H1 (cell line): ENCODE data around the gene DOC2A. TPM values are rescaled to one million over a fixed set of nuclear protein-coding genes. Genes with fewer than 3 reads are reported as not detected.

Experiments used
- CTCF ChIA-PET: fragments of 300-600 bp; sonication (Branson Sonifier 250); formaldehyde crosslinking; loops from one replicate; lab custom pipeline; 2021; ENCODE audit not compliant: partially characterized antibody; lab: Charles Lee
- POLR2A ChIA-PET: fragments of 300-600 bp; sonication (Branson Sonifier 250); formaldehyde crosslinking; loops from one replicate; lab custom pipeline; 2021; ENCODE audit warnings: inconsistent platforms; ENCODE audit not compliant: partially characterized antibody; lab: Charles Lee
- DNase-seq, 2 experiments: peaks; one replicate each; pipeline versions ENCODE4 v3.0.0 to v3.0.0-alpha.2; 2010 to 2022; ENCODE audit warnings: low spot score in 2 of 2, low read depth in 1 of 2, mixed read lengths in 1 of 2
- FAIRE-seq: peaks from 2 replicates; lab custom pipeline; 2011; peaks lifted over from hg19 to GRCh38; lab: Jason Lieb, UNC
- H2AFZ ChIP-seq: 2 replicates; pipeline ENCODE4 v1.8.1; 2012; ENCODE audit warnings: low read length, inconsistent platforms
- H2AK5ac ChIP-seq: 2 replicates; pipeline ENCODE4 v1.6.1; 2013; ENCODE audit warnings: low read depth, low read length
- H2BK120ac ChIP-seq: replicated peaks from 2 replicates; pipeline ENCODE3; 2013; ENCODE audit warnings: low read depth, low read length, inconsistent platforms
- H2BK12ac ChIP-seq: 2 replicates; pipeline ENCODE4 v1.6.1; 2013; ENCODE audit warnings: low read depth, low read length
- H2BK15ac ChIP-seq: 2 replicates; pipeline ENCODE4 v1.6.1; 2013; ENCODE audit warnings: low read length
- H2BK20ac ChIP-seq: 2 replicates; pipeline ENCODE4 v1.6.1; 2013; ENCODE audit warnings: low read length
- H2BK5ac ChIP-seq: 2 replicates; pipeline ENCODE4 v1.6.1; 2013; ENCODE audit warnings: low read depth, low read length
- H3K14ac ChIP-seq: 2 replicates; pipeline ENCODE4 v1.6.1; 2013; ENCODE audit warnings: inconsistent platforms; ENCODE audit not compliant: insufficient read length
- H3K18ac ChIP-seq: 2 replicates; pipeline ENCODE4 v1.6.1; 2013; ENCODE audit warnings: low read length; ENCODE audit errors: extremely low read depth
- H3K23ac ChIP-seq: 2 replicates; pipeline ENCODE4 v1.6.1; 2013; ENCODE audit warnings: inconsistent platforms; ENCODE audit not compliant: insufficient read length
- H3K23me2 ChIP-seq: 2 replicates; pipeline ENCODE4 v1.6.1; 2013; ENCODE audit warnings: low read depth, low read length
- H3K27ac ChIP-seq: 2 replicates; pipeline ENCODE4 v1.6.1; 2011; ENCODE audit warnings: low read depth, low read length, inconsistent platforms
- H3K27me3 ChIP-seq, 4 experiments: replicated peaks in 1 of 4; 1 replicate in 1 of 4; 2 replicates in 3 of 4; pipeline versions ENCODE4 v1.6.1 to v1.8.1; 2011 to 2013; ENCODE audit warnings: low read length in 3 of 4, mild to moderate bottlenecking in 3 of 4, inconsistent platforms in 2 of 4, mixed read lengths in 2 of 4, moderate library complexity in 1 of 4; ENCODE audit not compliant: control insufficient read depth in 3 of 4, insufficient read depth in 3 of 4; ENCODE audit errors: extremely low read depth in 1 of 4
- H3K36me3 ChIP-seq, 4 experiments: 2 replicates each; pipeline versions ENCODE4 v1.6.1 to v1.8.1; 2011 to 2013; ENCODE audit warnings: mild to moderate bottlenecking in 4 of 4, low read length in 3 of 4, moderate library complexity in 2 of 4, control low read depth in 1 of 4, inconsistent platforms in 1 of 4; ENCODE audit not compliant: insufficient read depth in 4 of 4, control insufficient read depth in 2 of 4
- H3K4ac ChIP-seq: replicated peaks from 2 replicates; pipeline ENCODE3; 2013; ENCODE audit warnings: low read length, low read depth, mixed read lengths, inconsistent platforms; ENCODE audit not compliant: insufficient read length
- H3K4me1 ChIP-seq, 4 experiments: replicated peaks in 1 of 4; 1 replicate in 1 of 4; 2 replicates in 3 of 4; pipeline versions ENCODE4 v1.6.1 to v1.8.1; 2011 to 2013; ENCODE audit warnings: low read length in 3 of 4, inconsistent platforms in 2 of 4, mixed read lengths in 1 of 4; ENCODE audit not compliant: insufficient read depth in 4 of 4, control insufficient read depth in 3 of 4
- H3K4me2 ChIP-seq, 2 experiments: 2 replicates each; pipeline versions ENCODE4 v1.6.1 to v1.8.1; 2011 to 2013; ENCODE audit warnings: low read depth in 2 of 2, low read length in 2 of 2, control low read depth in 1 of 2, inconsistent platforms in 1 of 2, mild to moderate bottlenecking in 1 of 2; ENCODE audit not compliant: insufficient read depth in 1 of 2
- H3K4me3 ChIP-seq, 4 experiments: fragments of 200-600, 300-600 bp in 1 of 4; sonication (generic), shearing (Covaris generic), sonication (Bioruptor Twin) in 1 of 4; 2 replicates each; pipeline versions ENCODE4 v1.5.1 to v1.8.1; 2011 to 2016; ENCODE audit warnings: low read length in 4 of 4, low read depth in 3 of 4, control low read depth in 2 of 4, inconsistent platforms in 2 of 4, mild to moderate bottlenecking in 2 of 4, mixed read lengths in 1 of 4, moderate library complexity in 1 of 4; ENCODE audit not compliant: insufficient read depth in 2 of 4; ENCODE audit errors: extremely low read depth in 1 of 4
- H3K56ac ChIP-seq: replicated peaks from 2 replicates; pipeline ENCODE3; 2013; ENCODE audit warnings: low read depth, mild to moderate bottlenecking, mixed read lengths, low read length, inconsistent platforms; ENCODE audit not compliant: insufficient read length
- H3K79me1 ChIP-seq: 2 replicates; pipeline ENCODE4 v1.6.1; 2013; ENCODE audit warnings: low read depth, low read length, control low read depth
- H3K79me2 ChIP-seq, 2 experiments: 2 replicates each; pipeline versions ENCODE4 v1.6.1 to v1.8.1; 2012 to 2013; ENCODE audit warnings: low read length in 2 of 2, mild to moderate bottlenecking in 2 of 2, inconsistent platforms in 1 of 2; ENCODE audit not compliant: insufficient read depth in 2 of 2, control insufficient read depth in 1 of 2
- H3K9ac ChIP-seq, 4 experiments: replicated peaks in 1 of 4; 1 replicate in 1 of 4; 2 replicates in 3 of 4; pipeline versions ENCODE4 v1.6.1 to v1.8.1; 2011 to 2013; ENCODE audit warnings: low read depth in 3 of 4, low read length in 3 of 4, control low read depth in 2 of 4, mild to moderate bottlenecking in 2 of 4, moderate library complexity in 2 of 4, inconsistent platforms in 1 of 4; ENCODE audit errors: extremely low read depth in 1 of 4
- H3K9me3 ChIP-seq, 2 experiments: 2 replicates each; pipeline versions ENCODE4 v1.6.1 to v1.8.1; 2012 to 2013; ENCODE audit warnings: mild to moderate bottlenecking in 2 of 2, moderate library complexity in 2 of 2, control low read depth in 1 of 2, inconsistent platforms in 1 of 2, low read depth in 1 of 2, low read length in 1 of 2, mixed read lengths in 1 of 2; ENCODE audit not compliant: insufficient read depth in 2 of 2
- H4K20me1 ChIP-seq, 2 experiments: replicated peaks in 1 of 2; 2 replicates each; pipeline versions ENCODE3 to v1.8.1; 2011 to 2013; ENCODE audit warnings: inconsistent platforms in 2 of 2, low read length in 2 of 2, mild to moderate bottlenecking in 1 of 2; ENCODE audit not compliant: insufficient read depth in 2 of 2, control insufficient read depth in 1 of 2
- H4K5ac ChIP-seq: 2 replicates; pipeline ENCODE4 v1.6.1; 2013; ENCODE audit warnings: low read length, low read depth, mixed read lengths, inconsistent platforms; ENCODE audit not compliant: insufficient read length
- H4K8ac ChIP-seq: 2 replicates; pipeline ENCODE4 v1.8.0; 2013; ENCODE audit warnings: mild to moderate bottlenecking, moderate library complexity, low read length, inconsistent platforms; ENCODE audit not compliant: insufficient read depth; ENCODE audit errors: extremely low read depth
- H4K91ac ChIP-seq: replicated peaks from 2 replicates; pipeline ENCODE3; 2013; ENCODE audit warnings: low read length, mixed read lengths, inconsistent platforms; ENCODE audit not compliant: insufficient read length
- CBX8 ChIP-seq: fragments of 300-800, 300-1000 bp; sonication (generic); IDR thresholded peaks from 2 replicates; pipeline ENCODE4 v1.7.1; 2016; ENCODE audit warnings: low read depth, low read length, borderline replicate concordance
- KDM1A ChIP-seq: fragments of 200-600, 300-600 bp; sonication (generic); IDR thresholded peaks from 2 replicates; pipeline ENCODE4 v1.7.1; 2016; ENCODE audit warnings: mild to moderate bottlenecking, low read length, borderline replicate concordance
- WGBS, 2 experiments: shearing (Covaris generic) in 1 of 2; methylation state at CpG; one replicate each; pipeline versions ENCODE4 v1.1.6 to v1.1.7; 2013 to 2015; ENCODE audit warnings: low lambda C conversion rate in 2 of 2, mixed read lengths in 2 of 2, inconsistent platforms in 1 of 2, low coverage in 1 of 2, missing lambda C conversion rate in 1 of 2; ENCODE audit not compliant: insufficient replicate concordance in 2 of 2, insufficient coverage in 1 of 2, insufficient read length in 1 of 2; ENCODE audit errors: extremely low coverage in 1 of 2, missing lambda C conversion rate in 1 of 2; 5-methylcytosine and 5-hydroxymethylcytosine counted together
- polyA plus RNA-seq, 7 experiments: library from polyadenylated mRNA; depleted of rRNA in 3 of 7; stranded (reverse) in 5 of 7; unstranded in 2 of 7; fragments of >200 nt in 5 of 7; fragments of 200-250 nt in 2 of 7; gene quantifications; 1 replicate in 5 of 7; 2 replicates in 1 of 7; 4 replicates in 1 of 7; pipeline versions ENCODE4 v1.2.1 to v1.2.3, GENCODE V29; 2011 to 2013; ENCODE audit warnings: missing spikeins in 2 of 7, mixed read lengths in 2 of 7
- total RNA-seq: library from RNA; stranded (reverse); fragmentation: NEBNext Ultra II Directional; extraction: Animal tissue kit (Norgen Biotek cat#: 25700); gene quantifications from 2 replicates; pipeline ENCODE4 v1.2.1, GENCODE V29; 2021

DOC2A gene
- total and polyA plus RNA-seq, 2 of the 8 experiments (the other 6 are each of a cell fraction or from before 2014, with no cell fraction given): 13.9 to 20.7 TPM

- Histone ChIP-seq H2AFZ (no peak overlapping the region), H2AK5ac (no peak overlapping the region), H3K9me3 (no peaks in the 10 kb centered on the region), H3K4me2 (no peak overlapping the region), H3K79me1 (no peaks in the 10 kb centered on the region), H3K23ac (no peak overlapping the region), H3K4me1 (no peaks in the 10 kb centered on the region), H2BK12ac (no peak overlapping the region), H2BK20ac (no peak overlapping the region), H3K27me3 (peaks cover 0 to 2% (median under 1%) of the 10 kb centered on the region in 4 experiments; a peak in 3 of 7 replicates), H3K14ac (no peak overlapping the region), H4K5ac (no peak overlapping the region), H2BK15ac (no peak overlapping the region), H3K23me2 (0 out of 2 replicates have a peak, but pooled peaks cover 2% of the 10 kb centered on the region), H3K9ac (no peak overlapping the region), H4K91ac (no peak overlapping the region), H2BK5ac (no peak overlapping the region), H3K79me2 (no peaks in the 10 kb centered on the region), H3K27ac (no peak overlapping the region), H4K20me1 (no peaks in the 10 kb centered on the region), H3K4ac (no peak overlapping the region), H3K56ac (no peak overlapping the region), H3K36me3 (no peaks in the 10 kb centered on the region), H2BK120ac (no peak overlapping the region), H4K8ac (no peak overlapping the region), H3K4me3 (no peak overlapping the region), H3K18ac (no peak overlapping the region)
- POLR2A ChIA-PET: interaction anchor here (2.9 kb wide), 1 partner anchor 11 kb away, joined by 11 read pairs; no protein-coding TSS in a partner anchor
- no peak for DNase-seq
- no peak for FAIRE-seq
- 89% methylated on average over 2 of the region's 2 CpGs; no CpG with 5 or more reads in 1 of the 2 experiments for WGBS, 2 experiments
- CTCF ChIA-PET: interaction anchor here (1.8 kb wide), 1 partner anchor 9 kb away, joined by 6 read pairs; no protein-coding TSS in a partner anchor
- TF ChIP-seq KDM1A (0 out of 2 replicates have a peak, but pooled peaks have one; percentile 19), CBX8 (no peak)
Measured at GRCh38 chr16:30017277-30017656, 6.4 kb upstream of the DOC2A start.
